Measurements from ENCODE around the gene MRPL36. TPM values are rescaled to one million over a fixed set of nuclear protein-coding genes. Genes with fewer than 3 reads are reported as not detected.

Gene MRPL36
- total and polyA plus RNA-seq, 2 donors (not counting 1 experiment from before 2014, with no cell fraction given): 47.9 to 54.8 TPM

DNA sequence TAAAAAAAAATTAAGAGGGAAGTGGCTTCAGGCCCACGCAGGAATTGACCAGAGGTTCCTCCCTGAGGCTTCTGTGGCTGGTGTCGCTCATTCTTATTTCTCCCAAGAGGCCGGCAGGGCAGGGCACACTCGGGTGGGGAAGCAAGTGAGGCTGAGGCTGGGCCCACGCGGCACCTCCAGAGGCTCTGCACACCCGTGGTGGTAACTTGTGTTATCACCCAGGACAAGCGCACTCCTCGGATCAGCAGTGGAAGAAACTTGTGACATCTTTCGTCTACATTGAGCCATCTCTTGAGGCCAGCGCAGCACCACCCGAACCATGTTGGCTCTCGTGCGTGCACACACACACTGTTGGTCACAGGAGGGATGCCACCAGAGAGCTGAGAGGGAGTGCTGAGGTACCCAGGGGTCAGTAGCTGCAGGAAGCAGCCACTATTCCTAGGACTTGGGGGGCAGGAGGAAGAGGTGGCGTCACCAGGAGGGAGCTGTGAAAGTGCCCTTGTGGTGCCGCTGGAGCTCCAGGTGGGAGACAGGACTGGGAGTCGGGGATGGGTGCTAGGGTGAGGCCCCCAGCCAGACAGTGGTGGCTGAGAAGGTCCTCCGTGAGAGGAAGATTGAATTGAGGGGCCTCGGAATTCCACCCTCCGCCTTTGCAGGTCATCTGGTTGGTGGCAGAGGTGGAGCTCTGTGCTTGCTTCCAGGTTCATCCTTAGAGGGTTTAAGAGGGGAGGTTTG, 8.0 kb upstream of the MRPL36 start:
- TF ChIP-seq EZH2 (IDR thresholded peaks at IDR 0.05; ENCODE audit: low read length, missing control alignments): no peak
- TF ChIP-seq, protein P1, sequence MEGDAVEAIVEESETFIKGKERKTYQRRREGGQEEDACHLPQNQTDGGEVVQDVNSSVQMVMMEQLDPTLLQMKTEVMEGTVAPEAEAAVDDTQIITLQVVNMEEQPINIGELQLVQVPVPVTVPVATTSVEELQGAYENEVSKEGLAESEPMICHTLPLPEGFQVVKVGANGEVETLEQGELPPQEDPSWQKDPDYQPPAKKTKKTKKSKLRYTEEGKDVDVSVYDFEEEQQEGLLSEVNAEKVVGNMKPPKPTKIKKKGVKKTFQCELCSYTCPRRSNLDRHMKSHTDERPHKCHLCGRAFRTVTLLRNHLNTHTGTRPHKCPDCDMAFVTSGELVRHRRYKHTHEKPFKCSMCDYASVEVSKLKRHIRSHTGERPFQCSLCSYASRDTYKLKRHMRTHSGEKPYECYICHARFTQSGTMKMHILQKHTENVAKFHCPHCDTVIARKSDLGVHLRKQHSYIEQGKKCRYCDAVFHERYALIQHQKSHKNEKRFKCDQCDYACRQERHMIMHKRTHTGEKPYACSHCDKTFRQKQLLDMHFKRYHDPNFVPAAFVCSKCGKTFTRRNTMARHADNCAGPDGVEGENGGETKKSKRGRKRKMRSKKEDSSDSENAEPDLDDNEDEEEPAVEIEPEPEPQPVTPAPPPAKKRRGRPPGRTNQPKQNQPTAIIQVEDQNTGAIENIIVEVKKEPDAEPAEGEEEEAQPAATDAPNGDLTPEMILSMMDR (conservative IDR thresholded peaks at IDR 0.05 in 1 of 2, IDR thresholded peaks at IDR 0.05 in 1 of 2; ENCODE audit: low read depth in 1 of 2, low read length in 2 of 2): no peak

DNA sequence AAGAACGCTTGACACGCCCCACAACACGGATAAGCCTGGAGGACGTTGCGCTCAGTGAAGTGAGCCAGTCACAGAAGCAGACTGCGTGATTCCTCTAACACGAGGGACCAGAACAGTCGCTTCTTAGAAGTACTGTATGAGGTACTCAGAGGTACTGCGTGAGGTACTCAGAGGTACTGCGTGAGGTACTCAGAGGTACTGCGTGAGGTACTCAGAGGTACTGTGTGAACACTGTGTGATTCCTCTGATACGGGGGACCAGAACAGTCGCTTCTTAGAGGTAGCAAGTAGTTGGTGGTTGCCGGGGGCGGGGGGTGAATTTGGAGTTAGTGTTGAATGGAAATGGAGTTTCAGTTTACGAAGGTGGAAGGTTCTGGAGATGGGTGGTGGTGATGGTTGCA, 7.3 kb upstream of the MRPL36 start:
- Histone ChIP-seq H3K27me3 (ENCODE audit: control insufficient read depth, insufficient read depth, low read length) (no peaks in the 10 kb centered on the region), H3K4me1 (ENCODE audit: control insufficient read depth, extremely low read depth, insufficient read depth, low read length) (no peaks in the 10 kb centered on the region), H3K9ac (ENCODE audit: insufficient read depth, low read length) (no peak overlapping the region), H3K27ac (ENCODE audit: insufficient read depth, low read length) (no peak overlapping the region), H3K79me2 (ENCODE audit: control insufficient read depth, insufficient read depth, low read length) (peaks cover 58% of the 10 kb centered on the region), H3K4me2 (ENCODE audit: extremely low read depth, insufficient read depth, low read length) (no peak overlapping the region), H2AFZ (ENCODE audit: low read length) (no peak overlapping the region), H3K36me3 (ENCODE audit: control insufficient read depth, insufficient read depth, low read length) (peaks cover 35% of the 10 kb centered on the region), H4K20me1 (ENCODE audit: control insufficient read depth, extremely low read depth, insufficient read depth, low read length) (no peaks in the 10 kb centered on the region), H3K9me3 (ENCODE audit: control insufficient read depth, insufficient read depth, low read depth, low read length) (no peaks in the 10 kb centered on the region), H3K4me3 (replicated peaks in 1 of 4; ENCODE audit: control extremely low read depth in 1 of 4, insufficient read depth in 1 of 4, low read depth in 3 of 4, low read length in 4 of 4) (no peak overlapping the region)
- TF ChIP-seq, protein P1 (conservative IDR thresholded peaks at IDR 0.05 in 1 of 2, IDR thresholded peaks at IDR 0.05 in 1 of 2; ENCODE audit: low read depth in 1 of 2, low read length in 2 of 2): no peak
- TF ChIP-seq EZH2 (IDR thresholded peaks at IDR 0.05; ENCODE audit: low read length, missing control alignments): no peak
- DNase-seq (ENCODE audit: low read depth in 2 of 2): no peak

More for the DNA sequence above, 8.0 kb upstream of the MRPL36 start:
- no peak for DNase-seq (ENCODE audit: low read depth in 2 of 2)
- Histone ChIP-seq H3K36me3 (ENCODE audit: control insufficient read depth, insufficient read depth, low read length) (peaks cover 35% of the 10 kb centered on the region), H3K27me3 (ENCODE audit: control insufficient read depth, insufficient read depth, low read length) (no peaks in the 10 kb centered on the region), H3K9ac (ENCODE audit: insufficient read depth, low read length) (no peak overlapping the region), H3K27ac (ENCODE audit: insufficient read depth, low read length) (no peak overlapping the region), H3K4me1 (ENCODE audit: control insufficient read depth, extremely low read depth, insufficient read depth, low read length) (no peaks in the 10 kb centered on the region), H3K79me2 (ENCODE audit: control insufficient read depth, insufficient read depth, low read length) (peaks cover 55% of the 10 kb centered on the region), H3K9me3 (ENCODE audit: control insufficient read depth, insufficient read depth, low read depth, low read length) (no peaks in the 10 kb centered on the region), H3K4me3 (replicated peaks in 1 of 4; ENCODE audit: control extremely low read depth in 1 of 4, insufficient read depth in 1 of 4, low read depth in 3 of 4, low read length in 4 of 4) (no peak overlapping the region), H3K4me2 (ENCODE audit: extremely low read depth, insufficient read depth, low read length) (no peak overlapping the region), H4K20me1 (ENCODE audit: control insufficient read depth, extremely low read depth, insufficient read depth, low read length) (no peaks in the 10 kb centered on the region), H2AFZ (ENCODE audit: low read length) (no peak overlapping the region)

DNA sequence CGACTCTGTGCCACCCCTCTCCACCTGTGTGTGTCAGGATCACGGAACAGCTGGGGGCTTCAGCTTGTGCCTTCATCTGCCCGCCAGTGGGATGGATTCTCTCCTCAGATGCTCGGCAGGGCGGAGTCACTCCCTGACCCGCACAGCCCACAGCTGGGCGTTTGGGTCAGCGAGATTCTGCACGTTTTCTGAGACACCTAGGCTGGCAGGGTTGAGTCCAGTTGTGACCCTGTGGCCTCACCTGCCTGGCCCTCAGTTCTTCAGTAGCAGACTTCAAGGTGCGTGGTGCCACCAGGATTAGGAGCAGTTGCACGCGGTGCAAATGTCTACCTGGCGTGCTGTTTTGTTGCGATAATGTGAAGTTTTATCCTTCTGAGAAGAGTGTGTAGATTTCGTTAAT, 6.6 kb upstream of the MRPL36 start:
- H3K9ac ChIP-seq (ENCODE audit: insufficient read depth, low read length): no peak overlapping the region
- DNase-seq (ENCODE audit: low read depth in 2 of 2): no peak
- peaks cover 35% of the 10 kb centered on the region for H3K36me3 ChIP-seq (ENCODE audit: control insufficient read depth, insufficient read depth, low read length)
- H3K4me1 ChIP-seq (ENCODE audit: control insufficient read depth, extremely low read depth, insufficient read depth, low read length): no peaks in the 10 kb centered on the region
- H3K4me3 ChIP-seq (replicated peaks in 1 of 4; ENCODE audit: control extremely low read depth in 1 of 4, insufficient read depth in 1 of 4, low read depth in 3 of 4, low read length in 4 of 4): no peak overlapping the region
- no peaks in the 10 kb centered on the region for H3K9me3 ChIP-seq (ENCODE audit: control insufficient read depth, insufficient read depth, low read depth, low read length)
- no peak overlapping the region for H3K27ac ChIP-seq (ENCODE audit: insufficient read depth, low read length)
- no peak overlapping the region for H2AFZ ChIP-seq (ENCODE audit: low read length)
- H3K4me2 ChIP-seq (ENCODE audit: extremely low read depth, insufficient read depth, low read length): no peak overlapping the region
- no peak for TF ChIP-seq EZH2 (IDR thresholded peaks at IDR 0.05; ENCODE audit: low read length, missing control alignments)
- TF ChIP-seq, protein P1 (conservative IDR thresholded peaks at IDR 0.05 in 1 of 2, IDR thresholded peaks at IDR 0.05 in 1 of 2; ENCODE audit: low read depth in 1 of 2, low read length in 2 of 2): no peak
- H4K20me1 ChIP-seq (ENCODE audit: control insufficient read depth, extremely low read depth, insufficient read depth, low read length): no peaks in the 10 kb centered on the region
- peaks cover 65% of the 10 kb centered on the region for H3K79me2 ChIP-seq (ENCODE audit: control insufficient read depth, insufficient read depth, low read length)
- no peaks in the 10 kb centered on the region for H3K27me3 ChIP-seq (ENCODE audit: control insufficient read depth, insufficient read depth, low read length)
